H1 (cell line): ENCODE results near the gene FAM241A. TPM values are rescaled to one million over a fixed set of nuclear protein-coding genes. Genes with fewer than 3 reads are reported as not detected.

Experiments used
- FOSL1 ChIP-seq: IDR thresholded peaks from 2 replicates; pipeline ENCODE4 v1.6.1; 2011; ENCODE audit warnings: mild to moderate bottlenecking, low read depth, low read length, moderate library complexity; ENCODE audit not compliant: insufficient read depth
- GTF2F1 ChIP-seq: IDR thresholded peaks from 2 replicates; pipeline ENCODE4 v1.6.1; 2012; ENCODE audit warnings: low read depth, low read length, improper control_type of control experiment, borderline replicate concordance
- HDAC2 ChIP-seq, 2 experiments: fragments of 300-600 bp in 1 of 2; sonication (generic) in 1 of 2; IDR thresholded peaks; 2 replicates each; pipeline ENCODE4 v1.6.1; 2011 to 2012; ENCODE audit warnings: low read depth in 2 of 2, low read length in 2 of 2, mild to moderate bottlenecking in 2 of 2, moderate library complexity in 2 of 2, borderline replicate concordance in 1 of 2, inconsistent platforms in 1 of 2
- RAD21 ChIP-seq, 2 experiments: IDR thresholded peaks in 1 of 2; conservative IDR thresholded peaks in 1 of 2; 2 replicates each; pipeline ENCODE4 v1.6.1; 2011; ENCODE audit warnings: low read depth in 2 of 2, low read length in 2 of 2, improper control_type of control experiment in 1 of 2, inconsistent platforms in 1 of 2, mild to moderate bottlenecking in 1 of 2, moderate library complexity in 1 of 2
- SP2 ChIP-seq: IDR thresholded peaks from 2 replicates; pipeline ENCODE4 v1.6.1; 2012; ENCODE audit warnings: mild to moderate bottlenecking, low read length, inconsistent platforms
- SP4 ChIP-seq: IDR thresholded peaks from 2 replicates; pipeline ENCODE4 v1.6.1; 2012; ENCODE audit warnings: low read length, inconsistent platforms
- SUZ12 ChIP-seq: fragments of 200-600 bp; sonication (generic); IDR thresholded peaks from 2 replicates; pipeline ENCODE4 v1.6.1; 2012; ENCODE audit warnings: mild to moderate bottlenecking, inconsistent platforms, low read length, moderate library complexity, mixed read lengths
- polyA plus RNA-seq, 7 experiments: library from polyadenylated mRNA; depleted of rRNA in 3 of 7; stranded (reverse) in 5 of 7; unstranded in 2 of 7; fragments of >200 nt in 5 of 7; fragments of 200-250 nt in 2 of 7; gene quantifications; 1 replicate in 5 of 7; 2 replicates in 1 of 7; 4 replicates in 1 of 7; pipeline versions ENCODE4 v1.2.1 to v1.2.3, GENCODE V29; 2011 to 2013; ENCODE audit warnings: missing spikeins in 2 of 7, mixed read lengths in 2 of 7
- total RNA-seq: library from RNA; stranded (reverse); fragmentation: NEBNext Ultra II Directional; extraction: Animal tissue kit (Norgen Biotek cat#: 25700); gene quantifications from 2 replicates; pipeline ENCODE4 v1.2.1, GENCODE V29; 2021

The FAM241A gene
- total and polyA plus RNA-seq, 2 of the 8 experiments (the other 6 are each of a cell fraction or from before 2014, with no cell fraction given), result 0.20 to 0.73 TPM

- TF ChIP-seq RAD21 (IDR thresholded peaks at IDR 0.05 in 1 of 2, conservative IDR thresholded peaks at IDR 0.05 in 1 of 2; ENCODE audit: low read depth in 2 of 2, low read length in 2 of 2), result no peak
- no peak for TF ChIP-seq SUZ12
- no peak for TF ChIP-seq GTF2F1
- TF ChIP-seq SP4, result no peak
- no peak for TF ChIP-seq SP2
- TF ChIP-seq FOSL1, result no peak
- TF ChIP-seq HDAC2 (IDR thresholded peaks at IDR 0.05; ENCODE audit: borderline replicate concordance in 1 of 2, low read depth in 2 of 2, low read length in 2 of 2), result no peak
- TF ChIP-seq, all 59 proteins: peak for 0
Observed at GRCh38 chr4:112105201-112105969, 39.9 kb upstream of the FAM241A start (continued).
